ENCODE results near the gene MPPED2. TPM values are rescaled to one million over a fixed set of nuclear protein-coding genes. Genes with fewer than 3 reads are reported as not detected.

Gene MPPED2
- total and polyA plus RNA-seq, 2 experiments from 2014 or later: 7.0 to 7.6 TPM

DNA sequence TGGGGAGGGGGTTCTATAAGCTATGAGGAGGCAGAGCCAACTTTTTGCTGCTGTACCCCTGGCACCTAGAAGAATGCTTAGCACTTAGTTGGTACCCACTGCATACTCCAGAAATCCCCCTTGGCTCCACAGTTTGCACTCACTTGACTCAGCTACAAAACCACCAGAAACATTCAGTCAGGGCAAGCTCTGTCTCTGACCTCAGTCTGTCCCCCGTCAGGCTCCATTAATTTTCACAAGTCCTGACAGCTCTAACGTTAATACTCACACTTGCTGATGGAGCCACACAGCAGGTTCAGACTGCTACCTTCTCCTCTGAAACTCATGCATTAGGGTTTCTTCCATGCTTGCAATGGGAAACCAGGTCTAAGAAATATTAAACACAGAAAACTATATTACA lies 81.7 kb downstream of the MPPED2 start:
- no peaks in the 10 kb centered on the region for H3K9me2 ChIP-seq (replicated peaks; ENCODE audit: insufficient read depth)
- no peak overlapping the region for H3K4me2 ChIP-seq

DNA sequence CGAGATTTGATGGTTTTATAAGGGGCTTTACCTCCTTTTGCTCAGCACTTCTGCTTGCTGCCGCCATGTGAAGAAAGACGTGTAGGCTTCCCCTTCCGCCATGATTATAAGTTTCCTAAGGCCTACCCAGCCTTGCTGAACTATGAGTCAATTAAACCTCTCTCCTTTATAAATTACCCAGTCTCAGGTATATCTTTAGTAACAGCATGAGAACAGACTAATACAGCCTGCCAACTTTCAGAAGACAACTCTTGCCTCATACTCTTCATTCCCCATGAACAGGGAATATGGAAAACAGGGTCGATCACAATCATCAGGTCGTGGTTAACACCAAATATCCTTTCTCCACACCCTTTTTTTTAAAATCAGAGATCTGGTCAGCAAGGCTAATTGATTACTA lies 83.0 kb downstream of the MPPED2 start:
- WGBS (ENCODE audit: low lambda C conversion rate, missing lambda C conversion rate): 89% methylated on average over 6 of the region's 6 CpGs
- TF ChIP-seq EZH2 (IDR thresholded peaks at IDR 0.05; ENCODE audit: borderline replicate concordance): no peak
- no peak for TF ChIP-seq EZH2phosphoT487 (IDR thresholded peaks at IDR 0.05; ENCODE audit: low read depth, severe bottlenecking, unreplicated experiment)
- TF ChIP-seq, protein P1, sequence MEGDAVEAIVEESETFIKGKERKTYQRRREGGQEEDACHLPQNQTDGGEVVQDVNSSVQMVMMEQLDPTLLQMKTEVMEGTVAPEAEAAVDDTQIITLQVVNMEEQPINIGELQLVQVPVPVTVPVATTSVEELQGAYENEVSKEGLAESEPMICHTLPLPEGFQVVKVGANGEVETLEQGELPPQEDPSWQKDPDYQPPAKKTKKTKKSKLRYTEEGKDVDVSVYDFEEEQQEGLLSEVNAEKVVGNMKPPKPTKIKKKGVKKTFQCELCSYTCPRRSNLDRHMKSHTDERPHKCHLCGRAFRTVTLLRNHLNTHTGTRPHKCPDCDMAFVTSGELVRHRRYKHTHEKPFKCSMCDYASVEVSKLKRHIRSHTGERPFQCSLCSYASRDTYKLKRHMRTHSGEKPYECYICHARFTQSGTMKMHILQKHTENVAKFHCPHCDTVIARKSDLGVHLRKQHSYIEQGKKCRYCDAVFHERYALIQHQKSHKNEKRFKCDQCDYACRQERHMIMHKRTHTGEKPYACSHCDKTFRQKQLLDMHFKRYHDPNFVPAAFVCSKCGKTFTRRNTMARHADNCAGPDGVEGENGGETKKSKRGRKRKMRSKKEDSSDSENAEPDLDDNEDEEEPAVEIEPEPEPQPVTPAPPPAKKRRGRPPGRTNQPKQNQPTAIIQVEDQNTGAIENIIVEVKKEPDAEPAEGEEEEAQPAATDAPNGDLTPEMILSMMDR (IDR thresholded peaks at IDR 0.05; ENCODE audit: poor library complexity): no peak

More for the DNA sequence above, 81.7 kb downstream of the MPPED2 start:
- no peaks in the 10 kb centered on the region for H4K20me1 ChIP-seq (ENCODE audit: insufficient read depth, poor library complexity, severe bottlenecking)
- no peaks in the 10 kb centered on the region for H3K4me1 ChIP-seq (ENCODE audit: insufficient read depth)
- H3K36me3 ChIP-seq (replicated peaks; ENCODE audit: insufficient read depth, low read depth): no peaks in the 10 kb centered on the region
- 68% methylated on average over 2 of the region's 2 CpGs for WGBS (ENCODE audit: low lambda C conversion rate, missing lambda C conversion rate)
- H3K79me2 ChIP-seq: no peaks in the 10 kb centered on the region
- no peaks in the 10 kb centered on the region for H3K27me3 ChIP-seq
- TF ChIP-seq, protein P1 (IDR thresholded peaks at IDR 0.05; ENCODE audit: poor library complexity): no peak
- TF ChIP-seq EZH2phosphoT487 (IDR thresholded peaks at IDR 0.05; ENCODE audit: low read depth, severe bottlenecking, unreplicated experiment): no peak
- no peak for TF ChIP-seq EZH2 (IDR thresholded peaks at IDR 0.05; ENCODE audit: borderline replicate concordance)
- H2AFZ ChIP-seq: no peak overlapping the region
- DNase-seq (ENCODE audit: low spot score): no peak
- no peak overlapping the region for H3K4me3 ChIP-seq
- no peaks in the 10 kb centered on the region for H3K9me3 ChIP-seq (ENCODE audit: low read depth)
- no peak overlapping the region for H3K27ac ChIP-seq

DNA sequence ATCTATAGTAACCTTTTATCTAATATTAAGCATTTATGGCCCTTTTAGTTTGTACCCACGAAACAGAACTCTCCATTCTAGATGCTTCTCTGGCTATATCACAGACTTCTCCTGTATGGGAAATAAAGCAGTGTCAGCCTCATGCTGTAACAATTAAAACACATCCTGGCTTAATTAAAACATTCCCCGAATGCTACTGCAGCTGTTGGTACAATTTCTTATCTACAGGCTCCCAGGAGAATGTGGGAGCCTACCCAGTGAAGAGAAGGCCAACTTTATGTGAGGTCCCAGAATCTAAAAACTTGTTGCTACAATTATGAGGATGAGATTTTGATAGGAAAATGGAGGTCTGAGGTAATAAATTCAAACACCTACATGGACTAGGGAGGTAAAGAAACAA lies 83.8 kb downstream of the MPPED2 start:
- DNase-seq (ENCODE audit: low spot score): no peak
- Histone ChIP-seq H3K4me1 (ENCODE audit: insufficient read depth) (no peaks in the 10 kb centered on the region), H3K27me3 (no peaks in the 10 kb centered on the region), H4K20me1 (ENCODE audit: insufficient read depth, poor library complexity, severe bottlenecking) (no peaks in the 10 kb centered on the region), H3K9me3 (ENCODE audit: low read depth) (no peaks in the 10 kb centered on the region), H3K36me3 (replicated peaks; ENCODE audit: insufficient read depth, low read depth) (no peaks in the 10 kb centered on the region), H3K9me2 (replicated peaks; ENCODE audit: insufficient read depth) (no peaks in the 10 kb centered on the region), H3K4me3 (no peak overlapping the region), H2AFZ (no peak overlapping the region), H3K79me2 (no peaks in the 10 kb centered on the region), H3K27ac (no peak overlapping the region), H3K4me2 (no peak overlapping the region)
- TF ChIP-seq EZH2phosphoT487 (IDR thresholded peaks at IDR 0.05; ENCODE audit: low read depth, severe bottlenecking, unreplicated experiment) (no peak), EZH2 (IDR thresholded peaks at IDR 0.05; ENCODE audit: borderline replicate concordance) (no peak)
- TF ChIP-seq, protein P1 (IDR thresholded peaks at IDR 0.05; ENCODE audit: poor library complexity): no peak
- WGBS (ENCODE audit: low lambda C conversion rate, missing lambda C conversion rate): 70% methylated on average over 2 of the region's 2 CpGs

More for the DNA sequence above, 83.0 kb downstream of the MPPED2 start:
- no peaks in the 10 kb centered on the region for H3K36me3 ChIP-seq (replicated peaks; ENCODE audit: insufficient read depth, low read depth)
- H3K27ac ChIP-seq: no peak overlapping the region
- DNase-seq (ENCODE audit: low spot score): no peak
- no peaks in the 10 kb centered on the region for H3K9me2 ChIP-seq (replicated peaks; ENCODE audit: insufficient read depth)
- no peak overlapping the region for H3K4me3 ChIP-seq
- H3K79me2 ChIP-seq: no peaks in the 10 kb centered on the region
- no peaks in the 10 kb centered on the region for H3K9me3 ChIP-seq (ENCODE audit: low read depth)
- no peak overlapping the region for H2AFZ ChIP-seq
- H3K4me2 ChIP-seq: no peak overlapping the region
- H3K4me1 ChIP-seq (ENCODE audit: insufficient read depth): no peaks in the 10 kb centered on the region
- no peaks in the 10 kb centered on the region for H3K27me3 ChIP-seq
- no peaks in the 10 kb centered on the region for H4K20me1 ChIP-seq (ENCODE audit: insufficient read depth, poor library complexity, severe bottlenecking)

DNA sequence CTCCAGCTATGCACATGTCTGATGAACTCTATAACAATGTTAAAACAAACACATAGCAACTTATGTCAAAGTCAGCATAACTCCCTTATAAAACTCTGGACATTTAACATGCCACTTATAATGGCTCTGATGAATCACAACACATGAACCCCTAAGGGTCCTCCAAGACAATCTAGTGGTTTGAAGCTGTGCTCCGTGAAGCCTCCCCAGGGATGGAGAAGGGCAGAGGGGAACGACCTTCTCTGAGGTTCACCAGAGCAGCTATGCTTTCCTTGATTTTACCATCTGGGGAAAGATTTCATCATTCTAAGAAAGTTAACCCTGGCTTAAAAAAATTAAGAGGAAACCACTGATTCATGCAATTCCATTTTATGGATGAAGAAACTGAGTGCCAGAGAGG lies 84.4 kb downstream of the MPPED2 start:
- no peak for TF ChIP-seq EZH2 (IDR thresholded peaks at IDR 0.05; ENCODE audit: borderline replicate concordance)
- TF ChIP-seq EZH2phosphoT487 (IDR thresholded peaks at IDR 0.05; ENCODE audit: low read depth, severe bottlenecking, unreplicated experiment): no peak
- TF ChIP-seq, protein P1 (IDR thresholded peaks at IDR 0.05; ENCODE audit: poor library complexity): no peak
- H3K79me2 ChIP-seq: no peaks in the 10 kb centered on the region
- H3K9me2 ChIP-seq (replicated peaks; ENCODE audit: insufficient read depth): no peaks in the 10 kb centered on the region
- no peak overlapping the region for H3K27ac ChIP-seq
- no peaks in the 10 kb centered on the region for H3K9me3 ChIP-seq (ENCODE audit: low read depth)
- no peak overlapping the region for H2AFZ ChIP-seq
- no peak overlapping the region for H3K4me2 ChIP-seq
- WGBS (ENCODE audit: low lambda C conversion rate, missing lambda C conversion rate): 91% methylated on average over 2 of the region's 2 CpGs
- H3K4me3 ChIP-seq: no peak overlapping the region
- no peak for DNase-seq (ENCODE audit: low spot score)
- no peaks in the 10 kb centered on the region for H4K20me1 ChIP-seq (ENCODE audit: insufficient read depth, poor library complexity, severe bottlenecking)
- no peaks in the 10 kb centered on the region for H3K27me3 ChIP-seq
- H3K36me3 ChIP-seq (replicated peaks; ENCODE audit: insufficient read depth, low read depth): no peaks in the 10 kb centered on the region
- H3K4me1 ChIP-seq (ENCODE audit: insufficient read depth): no peaks in the 10 kb centered on the region

Measured in hepatocyte (in vitro differentiated cells).